LNCaP clone FGC (cell line): ENCODE measurements around the gene COL4A2.
A peak's percentile ranks its signal among the peaks of the same experiment; 100 is the strongest.

Experiments
- DNase-seq: peaks from one replicate; pipeline ENCODE4 v3.0.0-alpha.2; 2011; ENCODE audit warnings: low read depth
- H3K4me3 ChIP-seq: 2 replicates; pipeline ENCODE4 v1.5.1; 2011; ENCODE audit warnings: mild to moderate bottlenecking, low read depth, low read length, control low read depth
- TF ChIP-seq, protein P1 (sequence below): IDR thresholded peaks from 2 replicates; pipeline ENCODE4 v1.5.1; 2012; ENCODE audit warnings: mild to moderate bottlenecking; ENCODE audit not compliant: control insufficient read depth, insufficient read depth; ENCODE audit errors: extremely low read depth

Gene COL4A2

DNA sequence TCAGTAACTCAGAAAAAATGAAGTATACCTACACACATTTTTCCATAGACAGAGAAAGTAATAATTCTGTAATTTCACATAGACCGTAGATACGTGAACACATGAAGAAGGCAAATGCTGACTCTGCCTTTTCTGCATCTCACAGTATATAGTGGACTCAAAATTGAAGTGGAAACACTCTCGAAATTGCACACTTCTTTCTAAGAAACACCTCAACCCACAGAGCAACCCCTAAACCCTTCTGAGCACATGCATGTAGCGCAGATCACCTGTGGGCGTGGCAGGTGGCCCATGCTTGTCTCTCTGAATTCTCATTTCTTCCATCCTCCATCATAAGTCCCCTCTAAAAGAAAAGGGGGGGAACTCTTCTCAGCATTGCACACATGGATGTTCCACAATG, 34.9 kb upstream of the COL4A2 start:
- TF ChIP-seq, protein P1, sequence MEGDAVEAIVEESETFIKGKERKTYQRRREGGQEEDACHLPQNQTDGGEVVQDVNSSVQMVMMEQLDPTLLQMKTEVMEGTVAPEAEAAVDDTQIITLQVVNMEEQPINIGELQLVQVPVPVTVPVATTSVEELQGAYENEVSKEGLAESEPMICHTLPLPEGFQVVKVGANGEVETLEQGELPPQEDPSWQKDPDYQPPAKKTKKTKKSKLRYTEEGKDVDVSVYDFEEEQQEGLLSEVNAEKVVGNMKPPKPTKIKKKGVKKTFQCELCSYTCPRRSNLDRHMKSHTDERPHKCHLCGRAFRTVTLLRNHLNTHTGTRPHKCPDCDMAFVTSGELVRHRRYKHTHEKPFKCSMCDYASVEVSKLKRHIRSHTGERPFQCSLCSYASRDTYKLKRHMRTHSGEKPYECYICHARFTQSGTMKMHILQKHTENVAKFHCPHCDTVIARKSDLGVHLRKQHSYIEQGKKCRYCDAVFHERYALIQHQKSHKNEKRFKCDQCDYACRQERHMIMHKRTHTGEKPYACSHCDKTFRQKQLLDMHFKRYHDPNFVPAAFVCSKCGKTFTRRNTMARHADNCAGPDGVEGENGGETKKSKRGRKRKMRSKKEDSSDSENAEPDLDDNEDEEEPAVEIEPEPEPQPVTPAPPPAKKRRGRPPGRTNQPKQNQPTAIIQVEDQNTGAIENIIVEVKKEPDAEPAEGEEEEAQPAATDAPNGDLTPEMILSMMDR: no peak
- no peak for DNase-seq
- H3K4me3 ChIP-seq: no peak overlapping the region

GRCh38 chr13:110272651-110273050, 34.4 kb upstream of the COL4A2 start:
- TF ChIP-seq, protein P1: no peak
- no peak overlapping the region for H3K4me3 ChIP-seq

DNA sequence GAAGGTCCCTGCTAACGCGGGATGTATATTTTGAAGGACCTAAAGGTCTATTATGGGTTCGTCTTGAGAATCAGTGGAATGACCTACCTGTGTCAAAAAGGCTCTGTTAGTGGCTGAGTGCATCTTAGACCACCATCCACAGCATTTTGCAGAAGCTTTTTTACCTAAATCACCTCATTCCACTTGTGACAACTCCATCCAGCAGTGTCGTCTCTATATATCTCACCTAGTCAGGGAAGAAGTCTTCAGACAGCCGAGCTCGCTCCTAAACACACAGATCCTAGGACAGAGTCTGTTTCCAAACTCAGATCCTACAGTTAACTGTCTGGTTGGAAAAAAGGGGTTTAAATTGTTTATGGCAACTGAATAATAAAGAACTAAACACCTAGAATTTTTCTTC, 33.8 kb upstream of the COL4A2 start:
- H3K4me3 ChIP-seq: no peak overlapping the region
- TF ChIP-seq, protein P1: no peak
- DNase-seq: no peak

More at GRCh38 chr13:110272651-110273050, 34.4 kb upstream of the COL4A2 start:
- DNase-seq: no peak

- no peak overlapping the region for H3K4me3 ChIP-seq
- no peak for DNase-seq
- TF ChIP-seq, protein P1: peak; percentile 47
These were observed 32.4 kb upstream of the COL4A2 start for GRCh38 chr13:110274687-110275086.

- TF ChIP-seq, protein P1: no peak
- no peak for DNase-seq
- no peak overlapping the region for H3K4me3 ChIP-seq
These were observed 31.0 kb upstream of the COL4A2 start for GRCh38 chr13:110275931-110276552.

GRCh38 chr13:110276553-110276950, 30.5 kb upstream of the COL4A2 start:
- DNase-seq: no peak
- no peak overlapping the region for H3K4me3 ChIP-seq
- TF ChIP-seq, protein P1: no peak

DNA sequence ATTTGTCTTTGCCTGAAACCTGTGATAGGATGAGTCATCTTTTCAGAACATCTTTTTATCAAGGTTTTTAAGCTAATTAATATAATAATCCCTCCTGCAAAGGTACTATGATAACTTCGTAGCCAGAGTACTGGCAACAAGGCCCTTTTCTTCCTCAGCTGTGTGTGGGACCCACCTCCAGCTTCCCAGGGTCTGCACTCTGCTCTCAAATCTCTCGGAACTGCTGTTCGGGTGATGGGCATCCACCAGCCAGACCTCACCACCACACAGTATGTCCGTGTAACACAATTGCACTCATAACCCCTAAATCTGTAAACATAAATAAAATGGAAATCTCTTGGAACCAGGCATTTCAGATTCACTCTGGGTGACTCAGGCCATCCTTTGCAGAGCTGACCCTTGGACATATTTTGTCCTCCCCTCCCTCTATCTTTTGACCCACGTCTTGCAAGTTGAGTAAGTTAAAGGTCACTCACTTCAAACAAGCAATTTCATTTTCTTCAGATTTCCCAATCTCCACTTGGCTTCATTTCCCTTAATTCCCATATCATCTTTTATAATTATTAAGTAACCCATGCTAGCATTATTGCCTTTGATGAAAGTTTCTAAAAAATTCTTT, 29.6 kb upstream of the COL4A2 start:
- DNase-seq: no peak
- TF ChIP-seq, protein P1: no peak
- H3K4me3 ChIP-seq: no peak overlapping the region
